Gastrocnemius medialis (tissue), 4 donors: Measurements from ENCODE around the gene PHRF1.
"Not testable (repeated sequence)": the region's sequence is repeated elsewhere in the genome, so short reads cannot be mapped to it uniquely, and the experiment has no call there.

Source experiments
- CTCF ChIP-seq, 5 experiments: fragments of 450-650 bp in 3 of 5; fragments of 200-600 bp in 2 of 5; sonication (generic) in 2 of 5; IDR thresholded peaks in 4 of 5; conservative IDR thresholded peaks in 1 of 5; 1 replicate in 4 of 5; 2 replicates in 1 of 5; pipeline ENCODE4 v1.5.1; 2016 to 2019; ENCODE audit warnings: antibody characterized with exemption in 5 of 5, mild to moderate bottlenecking in 3 of 5, moderate library complexity in 3 of 5
- POLR2A ChIP-seq, 2 donors: fragments of 450-650 bp; IDR thresholded peaks; one replicate each; pipeline ENCODE4 v1.6.1; 2017; ENCODE audit warnings: antibody characterized with exemption in 2 of 2, mild to moderate bottlenecking in 2 of 2, moderate library complexity in 2 of 2

GRCh38 chr11:653136-653535 lies 76.9 kb downstream of the PHRF1 start:
- not testable (repeated sequence) for TF ChIP-seq CTCF (IDR thresholded peaks at IDR 0.05 in 4 of 5, conservative IDR thresholded peaks at IDR 0.05 in 1 of 5); POLR2A (IDR thresholded peaks at IDR 0.05)
